Measurements from ENCODE around the gene RAB21. TPM values are rescaled to one million over a fixed set of nuclear protein-coding genes. Genes with fewer than 3 reads are reported as not detected.

RAB21 gene
- total and polyA plus RNA-seq, 2 of the 4 experiments (the other 2 are of a cell fraction): 13.8 to 15.0 TPM

- Histone ChIP-seq H3K36me3 (ENCODE audit: control insufficient read depth, insufficient read depth, low read length) (no peaks in the 10 kb centered on the region), H3K18ac (ENCODE audit: low read depth, low read length) (no peak overlapping the region), H2AK5ac (ENCODE audit: low read depth, low read length) (no peak overlapping the region), H3K4me2 (ENCODE audit: low read depth, low read length) (no peak overlapping the region), H3K4ac (ENCODE audit: low read depth, low read length) (no peak overlapping the region), H4K5ac (ENCODE audit: low read depth, low read length) (no peak overlapping the region), H3K9me1 (ENCODE audit: insufficient read depth, low read length) (no peaks in the 10 kb centered on the region), H2BK20ac (ENCODE audit: low read depth, low read length) (no peak overlapping the region), H3K79me1 (ENCODE audit: low read depth in 1 of 2, low read length in 2 of 2) (no peaks in the 10 kb centered on the region), H2BK5ac (ENCODE audit: low read depth, low read length, poor library complexity, severe bottlenecking) (no peak overlapping the region), H3K14ac (replicated peaks; ENCODE audit: low read depth, low read length) (no peak overlapping the region), H3K9ac (ENCODE audit: low read depth, low read length) (no peak overlapping the region), H2BK15ac (ENCODE audit: low read depth, low read length) (no peak overlapping the region), H3K4me1 (ENCODE audit: control insufficient read depth, insufficient read depth, low read length) (no peaks in the 10 kb centered on the region), H4K91ac (ENCODE audit: insufficient read depth, low read depth, low read length) (no peak overlapping the region), H4K8ac (ENCODE audit: low read depth in 2 of 2, low read length in 2 of 2) (no peak overlapping the region), H3K9me3 (ENCODE audit: control insufficient read depth, insufficient read depth, low read length) (no peaks in the 10 kb centered on the region), H3K23ac (ENCODE audit: low read depth, low read length) (no peak overlapping the region), H2BK120ac (ENCODE audit: low read depth, low read length) (no peak overlapping the region), H2AK9ac (replicated peaks; ENCODE audit: low read depth, low read length, poor library complexity) (no peak overlapping the region), H3K27ac (ENCODE audit: insufficient read depth, low read length) (no peak overlapping the region), H3K56ac (ENCODE audit: extremely low read depth, insufficient read depth, low read length) (no peak overlapping the region), H2AFZ (replicated peaks; ENCODE audit: low read length, poor library complexity) (no peak overlapping the region), H3K4me3 (ENCODE audit: insufficient read depth, low read depth, low read length) (no peak overlapping the region), H3K27me3 (ENCODE audit: control insufficient read depth, insufficient read depth, low read length) (peaks cover 2% of the 10 kb centered on the region; the same call in 1 of the 2 replicates), H4K20me1 (ENCODE audit: insufficient read depth, low read length) (no peaks in the 10 kb centered on the region)
- no CpG with 5 or more reads among the region's 3 CpGs for WGBS, 2 experiments (ENCODE audit: extremely low coverage in 2 of 2, insufficient read length in 1 of 2)
- no TSS peak for BruUV-seq (replicated peaks)
- no peak for DNase-seq
- ChIA-PET POLR2A (ENCODE audit: unreplicated experiment) (no interaction called here), CTCF (no interaction called here)
- TF ChIP-seq RAD21 (IDR thresholded peaks at IDR 0.05; ENCODE audit: low read length) (no peak), CEBPB (IDR thresholded peaks at IDR 0.05; ENCODE audit: low read depth, low read length) (no peak), BHLHE40 (IDR thresholded peaks at IDR 0.05; ENCODE audit: low read depth, low read length) (no peak), RFX5 (IDR thresholded peaks at IDR 0.05; ENCODE audit: low read depth, low read length) (no peak), RCOR1 (IDR thresholded peaks at IDR 0.05; ENCODE audit: insufficient replicate concordance, low read length) (no peak), CHD1 (IDR thresholded peaks at IDR 0.05; ENCODE audit: low read depth, low read length) (no peak), ELK1 (IDR thresholded peaks at IDR 0.05; ENCODE audit: borderline replicate concordance, low read depth, low read length) (no peak), POLR2A (IDR thresholded peaks at IDR 0.05; ENCODE audit: low read depth, low read length) (no peak), CTCF (conservative IDR thresholded peaks at IDR 0.05; ENCODE audit: low read depth, low read length) (no peak), SMC3 (IDR thresholded peaks at IDR 0.05; ENCODE audit: low read depth, low read length) (no peak), USF2 (IDR thresholded peaks at IDR 0.05; ENCODE audit: low read depth, low read length) (no peak), MAZ (IDR thresholded peaks at IDR 0.05; ENCODE audit: borderline replicate concordance, low read depth, low read length) (no peak), MAFK (IDR thresholded peaks at IDR 0.05; ENCODE audit: low read depth, low read length) (no peak), FOS (IDR thresholded peaks at IDR 0.05; ENCODE audit: low read depth, low read length) (no peak), MXI1 (IDR thresholded peaks at IDR 0.05; ENCODE audit: borderline replicate concordance, low read depth, low read length) (no peak), NFE2L2 (IDR thresholded peaks at IDR 0.05; ENCODE audit: low read depth, low read length) (no peak)
- no peak for ATAC-seq (ENCODE audit: low read depth)
- dilution Hi-C loops (cut with HindIII; ENCODE audit: low sequenced_read_pairs, unreplicated experiment): no loop called here
- intact Hi-C loops (cut with micrococcal nuclease): no loop called here
- in situ Hi-C loops (cut with MboI; ENCODE audit: low sequenced_read_pairs): no loop called here
Observed at GRCh38 chr12:71810921-71811320, 56.3 kb downstream of the RAB21 start.

Data from IMR-90 (cell line).